ENCODE results near the gene HAUS3. TPM values are rescaled to one million over a fixed set of nuclear protein-coding genes. Genes with fewer than 3 reads are reported as not detected.
A peak's percentile ranks its signal among the peaks of the same experiment; 100 is the strongest.

The HAUS3 gene
- total RNA-seq, 6 experiments from 2014 or later = 3.5 to 5.1 (median 4.6) TPM

GRCh38 chr4:2271279-2272025, 29.5 kb upstream of the HAUS3 start:
- H3K9me3 ChIP-seq = no peaks in the 10 kb centered on the region
- intact Hi-C loops (cut with DNase I) = no loop called here
- ATAC-seq = no peak
- no CpG with 5 or more reads among the region's 27 CpGs for WGBS (ENCODE audit: insufficient coverage, low coverage, low lambda C conversion rate, missing lambda C conversion rate)
- DNase-seq = peak in 2 of 3 donors; percentile 12 to 51
- no peaks in the 10 kb centered on the region for H3K27me3 ChIP-seq
- H3K36me3 ChIP-seq = no peaks in the 10 kb centered on the region
- no peak for TF ChIP-seq CTCF (IDR thresholded peaks at IDR 0.05)
- no peak for TF ChIP-seq POLR2A (IDR thresholded peaks at IDR 0.05)
- peaks cover 0 to 2% (median under 1%) of the 10 kb centered on the region in 4 donors for H3K4me1 ChIP-seq
- no peak overlapping the region for H3K27ac ChIP-seq
- H3K4me3 ChIP-seq = no peak overlapping the region

GRCh38 chr4:2270341-2271165, 28.6 kb upstream of the HAUS3 start:
- no peak overlapping the region for H3K4me3 ChIP-seq
- DNase-seq = peak in 2 of 3 donors; percentile 20 to 47
- TF ChIP-seq CTCF (IDR thresholded peaks at IDR 0.05) (no peak), POLR2A (IDR thresholded peaks at IDR 0.05) (no peak)
- no peaks in the 10 kb centered on the region for H3K9me3 ChIP-seq
- no CpG with 5 or more reads among the region's 34 CpGs for WGBS (ENCODE audit: insufficient coverage, low coverage, low lambda C conversion rate, missing lambda C conversion rate)
- H3K27me3 ChIP-seq = no peaks in the 10 kb centered on the region
- no peak overlapping the region for H3K27ac ChIP-seq
- H3K36me3 ChIP-seq = no peaks in the 10 kb centered on the region
- peaks cover 0 to 9% (median 1%) of the 10 kb centered on the region in 4 donors for H3K4me1 ChIP-seq
- intact Hi-C loops (cut with DNase I) = no loop called here
- no peak for ATAC-seq

GRCh38 chr4:2269618-2270163, 27.8 kb upstream of the HAUS3 start:
- H3K27me3 ChIP-seq = no peaks in the 10 kb centered on the region
- no peak for ATAC-seq
- no peak overlapping the region for H3K4me3 ChIP-seq
- peak in 2 of 3 donors; percentile 15 to 54 for DNase-seq
- intact Hi-C loops (cut with DNase I) = no loop called here
- H3K36me3 ChIP-seq = no peaks in the 10 kb centered on the region
- WGBS (ENCODE audit: insufficient coverage, low coverage, low lambda C conversion rate, missing lambda C conversion rate) = 79% methylated on average over 9 of the region's 12 CpGs
- H3K9me3 ChIP-seq = no peaks in the 10 kb centered on the region
- peaks cover 0 to 9% (median 1%) of the 10 kb centered on the region in 4 donors for H3K4me1 ChIP-seq
- no peak overlapping the region for H3K27ac ChIP-seq
- TF ChIP-seq POLR2A (IDR thresholded peaks at IDR 0.05) (no peak), CTCF (IDR thresholded peaks at IDR 0.05) (no peak)

GRCh38 chr4:2269206-2269531, 27.2 kb upstream of the HAUS3 start:
- no peak overlapping the region for H3K27ac ChIP-seq
- no peak overlapping the region for H3K4me3 ChIP-seq
- no peak for TF ChIP-seq CTCF (IDR thresholded peaks at IDR 0.05)
- no peak for TF ChIP-seq POLR2A (IDR thresholded peaks at IDR 0.05)
- ATAC-seq (no peak), DNase-seq (peak in 2 of 3 donors; percentile 17 to 52)
- H3K36me3 ChIP-seq = no peaks in the 10 kb centered on the region
- 65% methylated on average over 2 of the region's 6 CpGs for WGBS (ENCODE audit: insufficient coverage, low coverage, low lambda C conversion rate, missing lambda C conversion rate)
- no peaks in the 10 kb centered on the region for H3K9me3 ChIP-seq
- no peaks in the 10 kb centered on the region for H3K27me3 ChIP-seq
- intact Hi-C loops (cut with DNase I) = no loop called here
- peaks cover 0 to 9% (median 1%) of the 10 kb centered on the region in 4 donors for H3K4me1 ChIP-seq

Data from right lobe of liver (tissue), 6 donors.